PC-3 (cell line): Measurements from ENCODE around the gene TTC34. TPM values are rescaled to one million over a fixed set of nuclear protein-coding genes. Genes with fewer than 3 reads are reported as not detected.

Source experiments
- ATAC-seq: fragments of 200-7000 bp; cut with Tn5 transposase; 2 replicates; pipeline ENCODE4 v1.9.1; 2020; ENCODE audit warnings: mild to moderate bottlenecking, moderate library complexity
- BruUV-seq: library from RNA; stranded (reverse); fragments of 400-500 nt; replicated peaks from 2 replicates; lab custom pipeline; 2021; lab: Mats Ljungman, UMichigan
- CTCF ChIA-PET: fragments of 300-600 bp; sonication (Branson Sonifier 250); formaldehyde crosslinking; loops from one replicate; lab custom pipeline; 2022; ENCODE audit warnings: antibody characterized with exemption; lab: Charles Lee
- POLR2A ChIA-PET: fragments of 300-600 bp; sonication (Branson Sonifier 250); formaldehyde crosslinking; loops from one replicate; lab custom pipeline; 2022; ENCODE audit warnings: antibody characterized with exemption; ENCODE audit not compliant: unreplicated experiment; lab: Charles Lee
- DNase-seq: peaks from one replicate; pipeline ENCODE4 v3.0.0-alpha.2; 2015
- H2AFZ ChIP-seq: fragments of 300-600 bp; sonication (generic); 2 replicates; pipeline ENCODE4 v1.6.0; 2016; ENCODE audit warnings: antibody characterized with exemption, low read length
- H3F3A ChIP-seq: fragments of 300-600 bp; sonication (generic); one replicate; pipeline ENCODE4 v1.6.0; 2017; ENCODE audit warnings: antibody characterized with exemption, low read length, control low read depth, mild to moderate bottlenecking; ENCODE audit not compliant: unreplicated experiment
- H3K27ac ChIP-seq: fragments of 300-600 bp; sonication (generic); 2 replicates; pipeline ENCODE4 v1.5.1; 2016; ENCODE audit warnings: mild to moderate bottlenecking, low read length
- H3K27me3 ChIP-seq: fragments of 300-600 bp; sonication (generic); 2 replicates; pipeline ENCODE4 v1.6.1; 2016; ENCODE audit warnings: low read length, mixed read lengths
- H3K36me3 ChIP-seq: fragments of 300-600 bp; sonication (generic); 2 replicates; pipeline ENCODE4 v1.6.1; 2016; ENCODE audit warnings: low read depth, mixed run types, low read length, mixed read lengths
- H3K4me1 ChIP-seq: fragments of 300-600 bp; sonication (generic); 2 replicates; pipeline ENCODE4 v1.5.1; 2016; ENCODE audit warnings: low read length; ENCODE audit not compliant: insufficient read depth
- H3K4me2 ChIP-seq: fragments of 300-600 bp; sonication (generic); 2 replicates; pipeline ENCODE4 v1.6.0; 2016; ENCODE audit warnings: low read length
- H3K4me3 ChIP-seq: fragments of 300-600 bp; sonication (generic); 2 replicates; pipeline ENCODE4 v1.5.1; 2016; ENCODE audit warnings: mild to moderate bottlenecking, low read length, mixed read lengths
- H3K79me2 ChIP-seq: fragments of 300-600 bp; sonication (generic); 2 replicates; pipeline ENCODE4 v1.6.1; 2017; ENCODE audit warnings: low read length, mixed read lengths
- H3K9ac ChIP-seq: fragments of 300-600 bp; sonication (generic); 2 replicates; pipeline ENCODE4 v1.6.0; 2016; ENCODE audit warnings: mild to moderate bottlenecking, low read length
- H3K9me2 ChIP-seq: fragments of 300-600 bp; sonication (generic); replicated peaks from 2 replicates; pipeline ENCODE4 v1.6.1; 2016; ENCODE audit warnings: mixed run types, low read length, mixed read lengths
- H3K9me3 ChIP-seq: fragments of 300-600 bp; sonication (generic); 2 replicates; pipeline ENCODE4 v1.6.1; 2016; ENCODE audit warnings: low read length, mixed read lengths
- H4K20me1 ChIP-seq: fragments of 300-600 bp; sonication (generic); 2 replicates; pipeline ENCODE4 v1.6.1; 2016; ENCODE audit warnings: low read length, mixed read lengths
- CTCF ChIP-seq: fragments of 300-600 bp; sonication (generic); conservative IDR thresholded peaks from 2 replicates; pipeline ENCODE4 v1.5.1; 2017; ENCODE audit warnings: antibody characterized with exemption, low read depth, mild to moderate bottlenecking, low read length
- EZH2 ChIP-seq: fragments of 300-600 bp; sonication (generic); IDR thresholded peaks from one replicate; pipeline ENCODE4 v1.6.1; 2017; ENCODE audit warnings: antibody characterized with exemption, mild to moderate bottlenecking, low read length; ENCODE audit not compliant: unreplicated experiment
- EZH2phosphoT487 ChIP-seq: fragments of 300-600 bp; sonication (generic); IDR thresholded peaks from 2 replicates; pipeline ENCODE4 v1.6.1; 2018; ENCODE audit warnings: mild to moderate bottlenecking, antibody characterized with exemption, low read length, borderline replicate concordance
- intact Hi-C: fragments of 100-400 bp; cut with micrococcal nuclease; formaldehyde crosslinking; loops from 2 replicates; pipeline ENCODE4 v1.9.0; 2023
- total RNA-seq: library from RNA; depleted of rRNA; stranded (reverse); fragments of >200 nt; gene quantifications from 2 replicates; pipeline ENCODE4 v1.2.3, GENCODE V29; 2014

Gene TTC34
- total RNA-seq, 1 experiment from 2014 or later = 0.11 TPM

- POLR2A ChIA-PET = no interaction called here
- H3K4me2 ChIP-seq = no peak overlapping the region
- TF ChIP-seq CTCF = no peak
- TF ChIP-seq EZH2phosphoT487 = no peak
- no peak for TF ChIP-seq EZH2
- H4K20me1 ChIP-seq = no peaks in the 10 kb centered on the region
- no peaks in the 10 kb centered on the region for H3K9me3 ChIP-seq
- CTCF ChIA-PET = no interaction called here
- no peaks in the 10 kb centered on the region for H3F3A ChIP-seq
- H3K36me3 ChIP-seq = peaks cover 2% of the 10 kb centered on the region; the same call in 1 of the 2 replicates
- intact Hi-C loops = no loop called here
- DNase-seq (no peak), ATAC-seq (no peak)
- H3K4me1 ChIP-seq = peaks cover 9% of the 10 kb centered on the region
- H3K9me2 ChIP-seq = no peaks in the 10 kb centered on the region
- BruUV-seq = no TSS peak
- H3K27me3 ChIP-seq = no peaks in the 10 kb centered on the region
- no peak overlapping the region for H3K27ac ChIP-seq
- H3K9ac ChIP-seq = no peak overlapping the region
- H3K79me2 ChIP-seq = peaks cover 13% of the 10 kb centered on the region; the same call in 1 of the 2 replicates
- H2AFZ ChIP-seq = no peak overlapping the region
- H3K4me3 ChIP-seq = no peak overlapping the region
These were observed 211.0 kb downstream of the TTC34 start for GRCh38 chr1:2590233-2591141.

GRCh38 chr1:2589431-2590232 is 211.9 kb downstream of the TTC34 start:
- no TSS peak for BruUV-seq
- Histone ChIP-seq H3K4me2 (no peak overlapping the region), H3K9ac (no peak overlapping the region), H4K20me1 (no peaks in the 10 kb centered on the region), H3K27ac (no peak overlapping the region), H3K79me2 (peaks cover 16% of the 10 kb centered on the region; the same call in 1 of the 2 replicates), H2AFZ (no peak overlapping the region), H3K4me3 (no peak overlapping the region), H3K27me3 (no peaks in the 10 kb centered on the region), H3K9me2 (no peaks in the 10 kb centered on the region), H3F3A (no peaks in the 10 kb centered on the region), H3K4me1 (peaks cover 14% of the 10 kb centered on the region), H3K36me3 (peaks cover 2% of the 10 kb centered on the region; the same call in 1 of the 2 replicates), H3K9me3 (no peaks in the 10 kb centered on the region)
- ChIA-PET CTCF (no interaction called here), POLR2A (no interaction called here)
- intact Hi-C loops = loop anchor here (5.0 kb wide), 1 partner anchor 42 kb away; no protein-coding TSS in a partner anchor
- DNase-seq (no peak), ATAC-seq (no peak)
- TF ChIP-seq EZH2phosphoT487 = no peak
- TF ChIP-seq EZH2 = no peak
- no peak for TF ChIP-seq CTCF
